ENCODE data around the gene IFITM2. TPM values are rescaled to one million over a fixed set of nuclear protein-coding genes. Genes with fewer than 3 reads are reported as not detected.

Gene IFITM2
- total RNA-seq, 4 donors from 2014 or later: 22.2 to 99.4 (median 52.9) TPM

DNA sequence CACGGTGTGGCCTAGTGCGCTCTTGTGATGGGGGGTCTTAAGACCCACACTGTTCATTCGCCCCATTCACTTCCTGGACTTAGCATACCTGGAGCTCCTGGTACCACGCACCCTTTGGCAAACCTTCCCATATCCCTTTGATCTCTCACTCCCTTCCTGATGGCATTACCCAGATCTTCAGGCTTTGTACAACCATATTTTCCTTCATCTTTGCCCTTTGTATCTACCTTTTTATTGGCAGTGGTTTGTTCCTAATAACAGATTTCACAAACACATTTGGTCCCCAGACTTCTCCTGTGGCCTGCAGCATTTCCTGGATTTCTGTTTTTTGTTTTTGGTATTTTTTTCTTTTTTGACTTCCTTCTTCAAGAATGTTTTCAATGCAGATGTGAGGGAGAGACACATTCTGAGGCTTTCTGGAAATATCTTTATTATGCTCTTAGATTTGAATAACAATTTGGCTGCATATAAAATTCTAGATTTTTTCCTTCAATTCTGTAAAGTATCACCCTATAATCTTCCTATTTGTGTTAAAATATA, 29.1 kb downstream of the IFITM2 start:
- WGBS, 2 donors: 71 to 88% methylated on average over 4 of the region's 4 CpGs
- intact Hi-C loops (cut with DNase I; ENCODE audit: low total_unique reads): no loop called here
- no peak for TF ChIP-seq POLR2A (IDR thresholded peaks at IDR 0.05)
- TF ChIP-seq, protein P1, sequence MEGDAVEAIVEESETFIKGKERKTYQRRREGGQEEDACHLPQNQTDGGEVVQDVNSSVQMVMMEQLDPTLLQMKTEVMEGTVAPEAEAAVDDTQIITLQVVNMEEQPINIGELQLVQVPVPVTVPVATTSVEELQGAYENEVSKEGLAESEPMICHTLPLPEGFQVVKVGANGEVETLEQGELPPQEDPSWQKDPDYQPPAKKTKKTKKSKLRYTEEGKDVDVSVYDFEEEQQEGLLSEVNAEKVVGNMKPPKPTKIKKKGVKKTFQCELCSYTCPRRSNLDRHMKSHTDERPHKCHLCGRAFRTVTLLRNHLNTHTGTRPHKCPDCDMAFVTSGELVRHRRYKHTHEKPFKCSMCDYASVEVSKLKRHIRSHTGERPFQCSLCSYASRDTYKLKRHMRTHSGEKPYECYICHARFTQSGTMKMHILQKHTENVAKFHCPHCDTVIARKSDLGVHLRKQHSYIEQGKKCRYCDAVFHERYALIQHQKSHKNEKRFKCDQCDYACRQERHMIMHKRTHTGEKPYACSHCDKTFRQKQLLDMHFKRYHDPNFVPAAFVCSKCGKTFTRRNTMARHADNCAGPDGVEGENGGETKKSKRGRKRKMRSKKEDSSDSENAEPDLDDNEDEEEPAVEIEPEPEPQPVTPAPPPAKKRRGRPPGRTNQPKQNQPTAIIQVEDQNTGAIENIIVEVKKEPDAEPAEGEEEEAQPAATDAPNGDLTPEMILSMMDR (IDR thresholded peaks at IDR 0.05): no peak
- no peak for DNase-seq (ENCODE audit: low spot score in 2 of 2)
- no peak overlapping the region for H3K4me3 ChIP-seq (ENCODE audit: low read depth, poor library complexity, severe bottlenecking)

DNA sequence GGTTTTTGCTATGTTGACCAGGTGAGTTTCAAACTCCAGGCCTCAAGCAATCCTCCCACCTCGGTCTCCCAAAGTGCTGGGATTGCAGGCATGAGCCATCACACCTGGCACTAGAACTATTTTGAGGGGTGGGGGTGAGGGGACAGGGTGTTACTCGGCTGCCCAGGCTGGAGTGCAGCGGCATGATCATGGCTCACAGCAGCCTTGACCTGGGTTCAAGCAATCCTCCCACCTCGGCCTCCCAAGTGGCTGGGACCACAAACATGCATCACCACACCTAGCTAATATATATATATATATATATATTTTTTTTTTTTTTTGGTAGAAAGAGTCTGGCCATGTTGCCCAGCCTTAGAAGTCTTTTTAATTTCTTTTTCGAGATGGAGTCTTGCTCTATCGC, 30.1 kb downstream of the IFITM2 start:
- TF ChIP-seq POLR2A (IDR thresholded peaks at IDR 0.05): no peak
- TF ChIP-seq, protein P1 (IDR thresholded peaks at IDR 0.05): no peak
- no peak overlapping the region for H3K4me3 ChIP-seq (ENCODE audit: low read depth, poor library complexity, severe bottlenecking)
- intact Hi-C loops (cut with DNase I; ENCODE audit: low total_unique reads): no loop called here
- 93 to 98% methylated on average over 6 of the region's 6 CpGs for WGBS, 2 donors
- DNase-seq (ENCODE audit: low spot score in 2 of 2): no peak

DNA sequence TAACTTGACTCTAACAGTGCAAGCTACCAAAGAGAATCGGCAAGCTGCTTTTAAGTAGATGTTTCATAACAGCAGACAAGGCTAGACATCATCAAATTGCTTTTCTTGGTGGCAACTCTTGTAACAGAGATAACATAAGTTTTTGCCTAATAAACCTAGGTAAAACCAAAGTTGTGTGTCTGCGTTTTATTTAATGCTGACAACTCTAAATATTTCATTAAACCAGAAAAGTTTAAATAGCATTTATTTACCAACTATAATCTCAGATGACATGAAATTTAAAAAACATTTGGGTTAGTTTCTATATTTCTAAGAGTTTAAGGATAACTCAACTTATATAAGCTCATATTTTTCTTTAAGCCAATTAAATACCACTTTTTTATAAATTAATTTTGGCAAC, 32.3 kb downstream of the IFITM2 start:
- no peak for TF ChIP-seq POLR2A (IDR thresholded peaks at IDR 0.05)
- TF ChIP-seq, protein P1 (IDR thresholded peaks at IDR 0.05): no peak
- WGBS, 2 donors: 80 to 91% methylated on average over 2 of the region's 2 CpGs
- intact Hi-C loops (cut with DNase I; ENCODE audit: low total_unique reads): no loop called here
- DNase-seq (ENCODE audit: low spot score in 2 of 2): no peak
- no peak overlapping the region for H3K4me3 ChIP-seq (ENCODE audit: low read depth, poor library complexity, severe bottlenecking)

DNA sequence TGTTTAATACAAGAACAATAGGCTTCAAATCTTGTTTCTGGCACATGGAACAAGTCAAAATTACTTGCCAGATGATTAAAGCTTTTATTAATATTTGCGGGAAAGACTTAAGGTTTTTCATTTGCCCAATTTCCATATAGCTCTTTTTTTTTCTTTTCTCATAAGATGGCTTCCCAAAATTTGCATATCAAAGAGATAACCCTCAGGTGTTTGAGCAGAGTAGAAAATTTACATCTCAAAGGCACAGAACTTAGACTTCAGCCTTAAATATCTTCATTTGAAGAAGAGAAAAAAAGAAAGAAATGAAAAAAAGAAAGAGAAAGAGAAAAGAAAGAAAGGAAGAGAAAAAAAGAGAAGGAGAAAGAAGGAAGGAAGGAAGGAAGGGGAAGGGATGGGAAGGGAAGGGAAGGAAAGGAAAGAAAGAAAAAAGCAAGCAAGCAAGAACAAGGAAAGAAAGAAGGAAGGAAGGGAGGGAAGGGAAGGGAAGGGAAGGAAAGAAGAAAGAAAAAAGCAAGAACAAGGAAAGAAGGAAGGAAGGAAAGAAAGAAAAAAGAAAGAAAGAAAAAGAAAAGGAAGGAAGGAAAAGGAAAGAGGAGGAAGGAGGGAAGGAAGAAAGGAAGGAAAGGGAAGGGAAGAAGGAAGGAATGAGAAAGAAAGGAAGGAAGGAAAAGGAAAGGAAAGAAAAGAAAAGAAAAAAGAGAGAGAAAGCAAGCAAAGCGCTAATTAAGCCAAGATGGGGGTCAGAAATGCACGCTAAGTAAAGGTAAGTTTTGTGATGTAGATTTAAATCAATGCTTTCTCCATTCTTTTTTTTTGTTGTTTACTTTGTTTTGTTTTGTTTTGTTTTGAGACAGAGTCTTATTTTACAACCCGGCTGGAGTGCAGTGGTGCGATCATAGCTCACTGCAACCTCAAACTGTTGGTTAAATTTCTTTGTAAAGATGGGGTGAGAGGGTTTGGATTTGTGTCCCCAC, 33.2 kb downstream of the IFITM2 start:
- no peak for DNase-seq (ENCODE audit: low spot score in 2 of 2)
- TF ChIP-seq, protein P1 (IDR thresholded peaks at IDR 0.05): no peak
- no peak for TF ChIP-seq POLR2A (IDR thresholded peaks at IDR 0.05)
- 66 to 81% methylated on average over 4 to 5 of the region's 5 CpGs for WGBS, 2 donors
- intact Hi-C loops (cut with DNase I; ENCODE audit: low total_unique reads): no loop called here
- no peak overlapping the region for H3K4me3 ChIP-seq (ENCODE audit: low read depth, poor library complexity, severe bottlenecking)

DNA sequence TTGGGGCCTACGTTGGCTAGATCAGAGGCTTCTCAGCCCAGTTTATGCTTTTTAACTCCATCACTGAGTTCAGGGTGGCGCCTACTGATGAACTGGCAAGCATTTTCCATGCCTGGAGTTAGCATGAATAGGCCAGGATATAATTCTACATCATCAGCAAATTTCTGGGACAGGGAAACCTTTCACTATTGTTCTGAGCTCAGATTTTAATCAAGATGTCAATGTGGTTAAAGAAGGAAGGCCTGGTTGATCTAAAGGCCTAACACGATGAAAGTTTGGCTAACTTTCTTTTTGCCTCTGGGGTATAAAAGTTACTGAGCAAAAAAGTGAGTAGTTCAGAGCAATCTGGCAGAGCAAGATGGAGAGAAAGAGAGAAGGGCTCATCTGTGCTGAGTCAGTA, 34.7 kb downstream of the IFITM2 start:
- no peak overlapping the region for H3K4me3 ChIP-seq (ENCODE audit: low read depth, poor library complexity, severe bottlenecking)
- TF ChIP-seq, protein P1 (IDR thresholded peaks at IDR 0.05): no peak
- no peak for TF ChIP-seq POLR2A (IDR thresholded peaks at IDR 0.05)
- no peak for DNase-seq (ENCODE audit: low spot score in 2 of 2)
- intact Hi-C loops (cut with DNase I; ENCODE audit: low total_unique reads): no loop called here
- 30 to 47% methylated on average over 3 of the region's 3 CpGs for WGBS, 2 donors
